GM18870 (cell line): ENCODE measurements around the gene CORO2A.
A peak's percentile ranks its signal among the peaks of the same experiment; 100 is the strongest.
"Not testable (repeated sequence)": the region's sequence is repeated elsewhere in the genome, so short reads cannot be mapped to it uniquely, and the experiment has no call there.

Source experiments
- ATAC-seq: cut with Tn5 transposase; IDR thresholded peaks from one replicate; pipeline ENCODE4 v1.9.1; 2021; ENCODE audit warnings: moderate library complexity; ENCODE audit not compliant: unreplicated experiment

Gene CORO2A

DNA sequence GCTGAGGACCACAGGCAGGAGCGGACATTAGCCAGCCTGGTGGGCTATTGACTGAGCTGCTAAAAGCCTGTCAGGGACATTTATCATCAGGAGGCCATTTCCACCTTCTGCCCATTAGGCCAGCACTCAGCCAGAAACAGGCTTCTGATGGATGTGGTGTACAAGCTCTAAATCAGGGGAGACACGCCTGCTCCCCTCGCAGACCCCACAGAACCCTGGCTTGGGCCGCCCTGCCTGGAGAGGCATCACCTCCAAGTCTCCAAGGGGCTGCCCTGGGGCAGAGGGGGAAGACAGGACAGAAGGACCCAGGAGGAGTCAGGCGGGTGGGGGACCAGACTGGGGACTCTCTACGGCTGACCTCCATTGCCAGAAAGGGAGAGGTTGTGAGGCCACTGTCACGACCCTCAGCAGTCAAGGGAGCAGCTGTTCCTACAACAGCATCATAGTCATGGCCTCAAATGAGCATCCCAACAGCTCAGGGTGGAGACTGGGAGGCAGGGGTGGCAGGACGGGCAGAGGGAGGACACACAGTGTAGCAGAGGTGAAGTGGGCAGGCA, 49.4 kb downstream of the CORO2A start:
- no peak for ATAC-seq

DNA sequence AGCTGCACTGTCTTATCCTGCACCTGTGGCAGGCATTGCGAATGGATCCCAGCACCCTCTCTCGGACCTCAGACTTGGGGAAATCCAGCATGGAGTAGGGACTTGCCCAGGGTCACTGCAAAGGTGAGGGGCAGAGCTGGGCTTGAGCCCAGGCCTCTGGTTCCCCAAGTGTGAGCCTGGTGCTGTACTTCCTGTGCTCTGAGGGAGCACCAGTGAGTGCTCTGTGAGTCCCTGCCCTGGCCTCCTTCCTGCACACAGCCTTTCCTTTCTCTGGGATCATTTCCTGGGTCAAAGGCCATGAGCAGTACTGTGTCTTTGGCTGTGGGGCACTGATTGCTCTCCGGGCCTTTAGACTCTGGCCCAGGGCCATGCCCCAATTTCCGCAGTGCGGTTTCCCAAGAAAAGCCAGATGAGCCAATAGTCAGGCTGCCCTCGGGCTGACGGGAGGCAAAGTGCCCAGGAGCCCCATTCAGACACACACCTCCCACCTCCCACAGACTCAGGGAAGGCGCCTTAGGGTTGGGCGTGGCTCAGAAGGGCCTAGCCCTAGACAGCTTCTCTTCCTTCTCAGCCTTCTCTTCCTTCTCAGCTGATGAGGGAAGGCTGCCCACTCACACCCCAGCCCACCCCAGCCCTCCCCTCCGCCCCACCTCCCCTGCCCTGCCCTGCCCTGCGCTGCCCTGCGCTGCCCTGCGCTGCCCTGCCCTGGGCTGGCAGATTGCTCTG, 50.1 kb downstream of the CORO2A start:
- no peak for ATAC-seq

DNA sequence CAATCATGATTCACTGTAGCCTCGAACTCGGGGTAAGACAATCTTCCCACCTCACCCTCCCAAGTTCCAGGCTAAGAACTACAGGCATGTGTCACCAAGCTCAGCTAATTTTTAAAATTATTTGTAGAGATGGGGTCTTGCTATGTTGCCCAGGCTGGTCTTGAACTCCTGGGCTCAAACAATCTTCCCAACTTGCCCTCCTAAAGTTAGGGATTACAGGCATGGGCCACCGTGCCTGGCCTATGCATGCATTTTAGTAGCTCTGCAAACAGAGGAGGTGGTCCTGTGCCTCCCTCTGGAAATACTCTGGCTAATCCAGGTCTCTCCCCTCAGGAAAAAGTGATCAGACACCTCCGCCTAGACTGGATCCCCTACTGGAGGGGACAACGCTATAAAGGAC, 51.9 kb downstream of the CORO2A start:
- no peak for ATAC-seq

DNA sequence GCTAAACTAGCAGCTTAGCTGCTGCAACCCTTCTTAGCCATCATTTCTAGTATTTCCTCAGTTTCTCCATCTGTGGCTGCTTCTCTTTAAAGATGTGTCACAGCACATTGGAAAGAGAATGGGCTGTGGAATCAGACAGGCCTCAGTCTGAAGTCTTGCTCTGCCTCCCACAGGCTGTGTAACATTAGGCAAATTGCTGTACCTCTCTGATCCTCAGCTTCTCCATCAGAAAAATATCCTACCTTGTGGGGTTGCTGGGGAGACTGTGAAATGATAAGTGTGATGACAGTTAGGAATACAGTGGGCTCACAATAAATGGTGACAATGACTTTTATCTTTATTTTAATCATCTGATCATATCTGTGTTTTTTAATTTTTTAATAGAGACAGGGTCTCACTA, 55.9 kb downstream of the CORO2A start:
- ATAC-seq = no peak

DNA sequence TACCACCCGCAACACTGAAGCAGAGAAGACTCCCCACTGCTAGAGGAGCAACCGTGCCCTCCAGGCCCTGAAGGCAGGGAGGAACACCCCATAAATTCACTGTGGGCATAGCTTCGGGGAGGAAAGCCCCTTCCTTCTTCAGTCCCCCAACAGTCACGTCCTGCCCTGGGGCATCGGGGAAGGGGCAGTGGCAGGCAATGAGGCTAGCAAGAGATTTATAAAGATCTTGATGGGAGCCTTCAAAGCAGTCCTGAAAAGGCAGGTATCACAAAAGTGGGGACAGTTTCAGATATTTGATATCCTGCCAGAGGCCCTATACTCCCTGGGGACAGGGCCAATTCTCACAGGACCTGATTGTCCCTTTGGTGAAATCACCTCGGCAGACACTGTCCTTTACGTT, 56.5 kb downstream of the CORO2A start:
- ATAC-seq = no peak

DNA sequence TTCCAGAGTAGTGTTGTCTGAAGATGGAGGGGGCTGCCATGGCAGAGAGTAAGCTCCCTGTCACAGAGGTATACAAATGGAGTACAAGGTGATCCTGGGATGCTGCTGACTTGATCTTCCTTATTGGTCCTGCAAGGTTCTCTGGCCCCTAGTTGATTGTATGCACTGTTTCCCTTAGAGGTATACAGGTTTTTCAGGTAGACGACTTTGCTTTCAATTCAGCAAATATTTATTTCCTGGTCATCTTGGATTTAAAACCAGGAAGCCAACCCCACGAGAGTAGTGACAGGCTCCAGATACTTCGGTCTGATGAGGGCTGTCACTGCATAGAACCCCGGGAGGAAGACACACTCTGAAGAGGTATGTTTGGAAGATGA, 56.9 kb downstream of the CORO2A start:
- no peak for ATAC-seq

DNA sequence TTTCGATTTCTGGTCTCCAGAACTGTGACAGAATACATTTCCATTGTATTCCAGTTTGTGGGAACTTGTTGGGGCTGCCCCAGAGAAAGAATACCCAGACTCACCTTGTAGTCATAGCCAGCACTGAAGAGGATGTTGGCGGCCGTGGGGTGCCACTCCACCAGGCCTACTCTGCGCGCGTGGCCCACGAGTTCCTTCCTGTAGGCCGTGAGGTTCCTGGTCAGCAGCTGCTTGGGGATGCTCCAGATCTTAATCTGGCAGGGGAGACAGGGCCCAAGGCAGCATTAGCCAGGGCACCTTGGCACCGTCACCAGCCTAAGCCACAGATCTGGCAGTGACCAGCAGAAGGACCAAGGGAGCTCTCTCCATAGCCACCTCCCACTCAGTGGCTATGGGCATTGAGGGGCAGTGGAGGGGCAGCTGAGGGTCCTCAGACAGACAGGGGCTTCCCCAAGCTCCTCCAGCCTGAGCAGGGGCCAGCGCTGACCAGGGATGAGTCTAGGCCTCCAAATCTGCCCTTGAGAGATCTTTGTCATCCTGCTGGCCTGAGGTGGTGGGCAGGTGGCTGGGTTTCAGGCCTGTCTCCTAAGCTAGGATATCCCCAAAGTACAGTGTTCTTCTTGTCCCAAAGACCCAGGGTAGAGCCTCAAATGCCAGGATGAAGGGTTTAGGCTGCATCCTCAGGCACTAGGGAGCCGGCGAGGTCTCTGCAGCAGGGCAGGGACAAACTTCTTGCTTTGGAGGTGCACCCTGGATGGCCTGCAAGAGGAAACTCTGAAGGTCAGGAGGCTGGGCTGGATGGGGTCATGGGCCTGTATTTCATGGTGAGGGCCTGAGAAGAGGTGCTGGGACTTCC, 57.5 kb downstream of the CORO2A start:
- ATAC-seq = no peak

DNA sequence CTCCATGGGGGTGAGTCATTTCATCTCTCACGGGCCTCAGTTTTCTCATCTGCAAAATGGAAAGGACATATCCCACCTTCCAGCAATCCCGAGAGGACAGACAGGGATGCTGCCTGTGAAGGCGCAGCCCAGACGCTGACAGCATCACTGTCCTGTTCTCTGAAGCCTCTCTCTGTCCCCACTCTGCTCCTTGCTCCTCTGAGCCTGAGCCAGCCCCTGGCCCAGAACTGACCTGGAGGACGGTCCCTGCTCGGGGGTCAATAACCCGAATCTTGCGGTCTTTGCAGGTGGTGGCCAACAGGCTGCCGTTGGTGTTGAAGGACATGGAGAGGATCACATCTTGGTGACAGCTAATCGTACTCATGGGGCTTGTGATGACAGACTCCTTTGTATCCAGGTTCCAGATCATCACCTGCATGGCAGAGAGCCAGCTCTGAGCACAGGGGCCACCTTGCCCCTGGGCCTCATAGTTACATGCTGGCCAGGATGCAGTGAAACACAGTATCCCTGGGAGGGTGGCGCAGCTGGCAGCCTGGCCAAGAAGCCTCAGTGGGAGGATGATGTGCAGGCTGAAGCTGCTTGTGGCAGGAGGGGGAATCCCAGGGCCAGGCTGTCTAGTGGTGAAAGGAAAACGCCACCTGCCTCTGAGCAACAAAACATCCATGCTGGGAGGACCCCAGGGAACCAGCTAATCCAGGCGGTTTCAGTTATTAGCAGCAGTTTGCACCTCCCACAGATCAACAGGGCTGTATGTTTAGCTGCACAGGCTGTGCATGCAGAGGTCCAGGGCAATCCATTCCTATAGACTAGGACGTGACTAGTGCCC, 59.4 kb downstream of the CORO2A start:
- no peak for ATAC-seq

DNA sequence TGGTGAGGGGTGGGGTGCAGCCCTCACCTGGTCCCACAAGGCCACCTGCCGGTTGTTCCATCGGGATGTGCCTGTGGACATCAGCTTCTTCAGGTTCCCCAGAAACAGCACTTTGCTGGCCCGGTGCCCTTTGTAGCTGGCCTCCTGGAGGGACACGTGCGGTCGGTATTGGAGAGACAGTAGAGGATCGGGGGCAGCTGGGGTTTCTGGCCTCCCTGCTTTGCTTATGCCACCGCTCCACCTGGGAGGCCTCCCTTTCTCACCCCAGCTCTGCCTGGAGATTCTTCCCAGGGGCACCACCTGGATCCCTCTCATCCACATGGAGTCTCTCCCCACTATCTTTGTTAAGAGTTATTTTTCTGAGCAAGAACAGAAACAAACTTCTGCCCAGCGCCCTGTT, 60.3 kb downstream of the CORO2A start:
- ATAC-seq = no peak

DNA sequence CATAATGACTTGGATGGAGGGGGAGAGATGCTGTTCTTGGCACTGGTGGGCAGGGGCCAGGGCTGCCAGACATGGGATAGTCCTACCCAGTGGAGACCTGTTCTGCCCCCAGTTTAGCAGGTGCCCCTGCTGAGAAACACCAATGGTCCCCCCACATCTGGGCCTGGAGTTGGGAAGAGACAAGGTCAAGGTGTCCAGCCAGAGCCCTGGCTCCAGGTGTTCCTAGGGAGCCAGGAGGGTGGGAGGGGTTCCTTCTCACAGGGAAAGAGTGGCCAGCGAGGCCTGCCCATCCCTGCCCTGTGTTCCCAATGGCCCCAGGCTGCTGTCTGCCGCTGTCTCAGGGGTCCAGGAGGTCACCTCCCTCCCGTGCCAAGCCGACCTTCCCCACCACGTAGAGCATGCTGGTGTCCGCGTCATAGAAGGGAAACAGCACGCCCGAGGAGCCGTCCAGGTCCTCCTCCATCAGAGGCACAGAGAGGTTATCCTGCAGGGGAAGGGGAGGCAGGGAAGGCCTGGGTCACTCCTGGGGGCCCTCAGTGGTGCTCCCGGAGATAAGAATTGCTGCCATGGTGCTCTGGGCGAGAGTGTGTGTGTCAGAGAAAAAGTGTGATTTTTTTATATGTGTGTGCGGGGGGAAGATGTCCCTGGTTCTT, 61.7 kb downstream of the CORO2A start:
- ATAC-seq = no peak

DNA sequence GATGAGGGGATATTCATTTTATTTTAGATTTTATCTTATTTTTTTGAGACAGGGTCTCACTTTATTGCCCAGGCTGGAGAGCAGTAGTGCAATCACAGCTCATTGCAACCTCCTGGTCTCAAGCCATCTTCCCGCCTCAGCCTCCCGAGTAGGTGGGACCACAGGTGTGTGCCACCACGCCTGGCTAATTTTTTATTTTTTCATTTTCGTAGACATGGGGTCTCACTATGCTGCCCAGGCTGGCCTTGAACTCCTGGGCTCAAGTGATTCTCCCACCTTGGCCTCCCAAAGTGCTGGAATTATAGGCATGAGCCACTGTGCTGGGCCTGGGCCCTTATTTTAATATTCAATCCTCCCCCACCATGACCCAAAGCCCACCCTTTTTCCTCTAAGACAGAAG, 62.4 kb downstream of the CORO2A start:
- not testable (repeated sequence) for ATAC-seq

DNA sequence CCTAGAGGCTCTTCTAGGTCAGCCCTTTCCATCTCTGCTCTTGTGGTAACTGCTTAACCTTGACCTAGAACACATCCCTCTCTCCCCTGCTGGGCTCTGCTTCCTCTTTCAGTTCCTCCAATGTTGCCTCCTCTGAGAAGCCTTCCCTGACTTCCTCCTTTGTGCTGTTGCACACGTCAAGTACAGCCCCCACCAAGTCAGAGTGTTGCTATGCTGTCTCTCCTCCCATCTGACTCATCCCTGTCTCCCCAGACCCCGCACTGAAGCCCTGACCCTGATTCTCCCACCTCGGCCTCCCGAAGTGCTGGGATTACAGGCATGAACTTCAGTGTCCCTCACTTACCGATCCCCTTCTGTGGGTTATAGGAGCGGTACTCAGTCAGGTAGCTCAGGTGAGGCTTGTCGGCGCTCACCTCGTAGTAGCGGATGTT, 63.0 kb downstream of the CORO2A start:
- peak; percentile 52 for ATAC-seq

DNA sequence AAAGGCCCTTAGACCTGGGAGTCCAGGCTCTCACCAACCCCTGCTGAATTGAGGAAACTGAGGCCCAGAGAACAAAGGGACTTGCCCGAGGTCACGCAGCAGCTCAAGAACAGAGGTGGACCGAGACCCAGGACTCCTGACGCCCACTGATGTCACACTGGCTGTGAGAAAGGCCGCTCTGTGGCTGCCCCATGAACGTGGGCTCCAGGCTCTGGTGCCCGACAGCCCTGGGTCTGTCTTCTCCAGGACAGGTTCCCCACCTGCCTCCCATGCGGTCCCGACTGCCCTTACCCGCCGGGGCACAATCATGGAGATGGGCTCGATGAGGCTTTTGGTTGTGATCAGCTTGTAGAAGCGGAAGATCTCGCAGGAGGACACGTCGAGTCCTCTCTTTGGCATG, 64.1 kb downstream of the CORO2A start:
- ATAC-seq = no peak

DNA sequence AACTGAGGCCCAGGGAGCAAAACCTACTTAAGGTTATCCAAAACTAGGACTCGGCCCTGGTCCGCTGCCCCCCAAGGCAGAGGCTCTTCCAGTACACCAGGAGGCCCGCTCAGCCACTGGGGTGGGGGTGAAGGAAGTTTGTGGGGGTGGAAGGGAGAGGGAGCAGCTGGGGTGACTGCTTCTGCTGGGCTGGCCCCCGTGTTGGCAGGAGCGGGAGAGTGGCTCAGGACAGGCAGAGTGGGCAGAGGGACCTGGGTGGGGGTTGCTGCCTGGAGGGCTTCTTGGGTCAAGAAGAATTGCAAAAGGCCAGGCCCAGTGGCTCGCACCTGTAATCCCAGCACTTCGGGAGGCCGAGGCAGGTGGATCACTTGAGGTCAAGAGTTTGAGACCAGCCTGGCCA, 65.2 kb downstream of the CORO2A start:
- ATAC-seq = no peak

DNA sequence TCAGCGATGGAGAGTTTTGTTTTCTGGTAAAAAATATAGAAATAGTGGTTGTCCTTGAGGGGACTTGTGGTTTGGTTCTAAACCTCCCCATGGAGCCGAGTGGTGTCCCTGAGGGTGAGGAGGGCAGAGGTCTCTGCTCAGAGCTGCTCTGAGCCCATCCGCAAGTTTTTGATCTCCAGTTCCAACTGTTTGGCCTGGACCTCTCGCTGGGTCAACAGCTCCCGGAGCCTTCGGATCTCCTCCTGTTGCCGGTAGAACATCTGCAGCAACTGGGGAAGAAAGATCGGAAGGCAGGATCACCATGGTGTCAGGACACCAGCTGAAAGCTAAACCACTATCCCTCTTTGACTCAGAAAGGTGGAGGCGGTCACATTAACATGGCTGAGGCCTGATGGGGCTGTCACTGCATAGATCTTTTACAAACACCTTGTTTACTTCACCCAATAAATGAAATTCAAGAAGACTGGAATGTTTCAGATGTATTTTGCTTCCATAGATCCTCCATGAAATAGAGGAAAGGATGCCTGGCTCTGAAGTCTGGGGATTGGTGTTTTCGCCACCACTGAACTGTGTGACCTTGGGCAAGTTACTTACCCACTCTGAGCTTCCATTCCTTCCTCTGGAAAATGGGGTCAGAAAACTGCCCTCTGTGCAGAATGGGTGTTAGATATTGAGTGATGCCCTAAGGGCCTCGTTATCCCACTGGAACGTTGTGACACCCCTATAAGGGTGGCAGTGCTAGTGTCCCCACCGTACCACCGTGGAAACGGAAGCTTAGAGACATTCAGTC, 67.6 kb downstream of the CORO2A start:
- no peak for ATAC-seq

DNA sequence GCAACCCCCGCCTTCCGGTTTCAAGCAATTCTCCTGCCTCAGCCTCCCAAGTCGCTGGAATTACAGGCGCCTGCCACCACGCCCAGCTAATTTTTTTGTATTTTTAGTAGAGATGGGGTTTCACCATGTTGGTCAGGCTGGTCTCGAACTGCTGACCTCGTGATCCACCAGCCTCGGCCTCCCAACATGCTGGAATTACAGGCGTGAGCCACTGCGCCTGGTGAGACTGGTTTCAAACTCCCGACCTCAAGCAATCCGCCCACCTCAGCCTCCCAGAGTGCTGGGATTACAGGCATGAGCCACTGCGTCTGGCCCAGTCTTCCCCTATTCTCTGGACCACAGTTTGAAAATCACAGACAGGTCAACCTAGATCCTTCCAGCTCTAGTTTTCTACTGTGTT, 68.3 kb downstream of the CORO2A start:
- not testable (repeated sequence) for ATAC-seq

DNA sequence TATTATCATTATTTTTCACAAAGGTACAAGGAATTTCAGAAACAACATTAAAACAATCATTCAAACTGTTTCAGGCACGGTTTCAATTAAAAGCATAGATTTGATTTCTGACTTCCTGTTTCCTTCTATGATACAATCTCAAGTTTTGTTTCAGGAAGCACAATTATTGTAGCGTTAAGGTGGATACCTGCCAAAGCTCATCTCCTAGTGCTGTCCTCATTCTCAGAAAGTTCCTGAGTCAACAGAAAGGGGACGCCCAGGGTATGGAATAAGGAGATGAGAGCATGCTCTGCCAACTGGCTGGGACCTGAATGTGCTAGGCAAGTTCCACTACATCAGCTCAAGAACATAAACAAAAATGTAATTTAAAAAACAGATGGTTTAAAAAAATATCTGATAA, 71.4 kb downstream of the CORO2A start:
- ATAC-seq = no peak

DNA sequence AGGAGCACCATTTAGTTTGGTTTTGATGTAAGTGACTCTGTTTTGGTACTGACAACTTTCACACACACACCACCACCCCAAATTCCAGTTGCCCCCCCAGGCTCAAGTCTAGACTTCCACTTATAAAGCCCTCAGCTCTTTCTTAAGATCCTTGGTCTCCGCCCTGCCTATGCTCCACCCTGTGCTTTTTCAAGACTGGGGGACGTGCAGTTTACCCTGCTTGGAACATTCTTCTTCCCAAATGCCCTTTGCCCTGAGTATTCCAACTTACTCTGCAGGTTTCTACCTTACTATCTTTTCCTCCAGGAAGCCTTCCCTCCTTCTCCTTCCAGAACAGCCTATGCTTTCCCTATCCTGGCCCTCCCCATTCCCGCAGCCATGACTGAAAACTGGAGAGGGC, 72.0 kb downstream of the CORO2A start:
- no peak for ATAC-seq

DNA sequence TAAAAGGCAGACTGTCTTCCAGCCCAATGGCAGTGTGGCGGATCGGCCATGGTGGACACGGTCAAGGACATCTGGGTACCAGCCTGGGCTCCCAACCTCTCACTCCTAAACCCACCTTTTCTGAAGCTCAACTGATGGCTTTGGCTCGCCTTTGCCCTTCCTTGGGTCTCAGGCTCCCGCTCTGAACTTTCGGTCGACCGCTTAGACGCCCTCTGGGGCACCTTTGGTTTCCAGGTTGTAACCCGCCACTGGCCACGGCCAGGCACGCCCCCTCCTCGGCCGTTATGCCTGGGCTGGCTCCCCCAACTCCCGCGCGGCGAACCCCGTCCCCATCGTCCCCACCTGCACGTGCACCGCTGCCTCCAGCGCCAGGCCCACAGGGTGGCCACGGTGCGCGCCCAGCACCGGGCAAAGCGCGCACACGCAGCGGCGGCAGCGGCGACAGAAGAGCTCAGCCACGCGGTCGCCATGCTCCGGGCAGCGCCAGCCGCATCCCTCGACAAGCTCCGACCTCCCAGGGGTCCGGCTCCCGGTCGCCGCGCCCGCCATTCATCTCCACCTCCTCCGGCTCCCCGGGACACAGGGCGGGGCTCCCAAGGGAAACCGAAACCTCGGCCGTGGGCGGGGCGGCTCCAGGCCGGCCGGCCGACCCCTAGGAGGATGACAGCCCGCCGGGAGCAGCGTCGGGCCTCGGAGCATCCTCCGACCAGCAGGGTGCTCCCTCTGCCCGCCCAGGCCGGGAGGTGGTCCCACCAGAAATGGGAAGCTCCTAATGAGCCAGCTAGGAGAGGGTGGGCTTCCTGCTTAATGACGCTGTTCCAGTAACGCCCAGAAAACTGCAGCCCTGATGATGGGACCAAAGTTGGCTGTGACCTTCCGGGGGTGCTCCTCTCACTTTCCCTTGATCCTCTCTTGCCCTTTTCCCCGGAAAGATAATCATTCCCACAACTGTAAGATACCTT, 73.5 kb downstream of the CORO2A start, which contains the start of gene TRIM14:
TRIM14 (minus strand) TSS at position 583 of the 962 bp plus-strand sequence; CDS start at position 549, 34 bp downstream.
- peak; percentile 46 for ATAC-seq
